ENCODE data around the gene DAPP1.

DAPP1 gene

GRCh38 chr4:99853999-99854398 lies 37.4 kb downstream of the DAPP1 start:
- no peak for DNase-seq (ENCODE audit: low spot score)
- no peak for TF ChIP-seq CTCF (IDR thresholded peaks at IDR 0.05; ENCODE audit: extremely low read depth, missing control alignments)

DNA sequence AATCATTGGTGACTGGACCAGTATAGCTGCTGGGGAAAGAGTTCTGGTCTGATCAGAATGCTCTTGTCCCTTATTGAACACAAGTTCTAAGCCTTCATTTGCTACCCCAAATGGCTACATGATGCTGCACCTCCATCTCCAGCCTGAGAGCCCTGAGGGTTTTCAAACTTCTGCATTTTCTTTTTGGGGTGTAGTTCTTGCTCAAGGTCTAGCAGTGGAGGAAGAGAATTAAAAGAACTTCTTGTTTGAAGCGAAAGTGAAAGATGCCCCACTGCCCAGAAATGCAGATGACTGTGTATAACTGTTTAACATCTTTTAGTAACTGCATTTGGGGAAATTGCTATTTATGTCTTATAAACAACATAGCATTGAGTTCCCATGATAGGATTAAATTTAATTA lies 39.1 kb downstream of the DAPP1 start:
- no peak for TF ChIP-seq CTCF (IDR thresholded peaks at IDR 0.05; ENCODE audit: extremely low read depth, missing control alignments)
- DNase-seq (ENCODE audit: low spot score), result peak; percentile 34

- no peak for TF ChIP-seq CTCF (IDR thresholded peaks at IDR 0.05; ENCODE audit: extremely low read depth, missing control alignments)
- no peak for DNase-seq (ENCODE audit: low spot score)
Observed at GRCh38 chr4:99856166-99856565, 39.5 kb downstream of the DAPP1 start.

GRCh38 chr4:99857307-99857706 lies 40.7 kb downstream of the DAPP1 start:
- no peak for TF ChIP-seq CTCF (IDR thresholded peaks at IDR 0.05; ENCODE audit: extremely low read depth, missing control alignments)
- DNase-seq (ENCODE audit: low spot score), result no peak

DNA sequence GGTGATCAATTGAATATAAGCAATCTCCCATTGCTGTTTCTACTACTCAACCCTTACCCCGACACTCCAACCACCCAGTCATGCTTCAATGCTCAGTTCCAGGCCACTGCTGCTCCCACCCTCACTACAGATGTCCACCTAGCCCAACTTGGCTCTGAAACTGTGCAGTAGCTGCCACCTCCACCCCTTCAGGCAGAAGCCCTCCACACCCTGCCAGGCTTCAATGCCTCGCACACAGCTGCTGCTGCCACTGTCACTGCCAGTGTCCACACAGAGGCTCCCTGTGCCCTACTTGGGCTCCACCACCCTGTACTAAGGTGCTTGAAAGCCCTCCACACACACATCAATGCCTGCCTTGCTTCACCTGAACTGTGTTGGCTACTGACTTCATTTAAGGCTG lies 43.0 kb downstream of the DAPP1 start:
- TF ChIP-seq CTCF (IDR thresholded peaks at IDR 0.05; ENCODE audit: extremely low read depth, missing control alignments), result no peak
- no peak for DNase-seq (ENCODE audit: low spot score)

DNA sequence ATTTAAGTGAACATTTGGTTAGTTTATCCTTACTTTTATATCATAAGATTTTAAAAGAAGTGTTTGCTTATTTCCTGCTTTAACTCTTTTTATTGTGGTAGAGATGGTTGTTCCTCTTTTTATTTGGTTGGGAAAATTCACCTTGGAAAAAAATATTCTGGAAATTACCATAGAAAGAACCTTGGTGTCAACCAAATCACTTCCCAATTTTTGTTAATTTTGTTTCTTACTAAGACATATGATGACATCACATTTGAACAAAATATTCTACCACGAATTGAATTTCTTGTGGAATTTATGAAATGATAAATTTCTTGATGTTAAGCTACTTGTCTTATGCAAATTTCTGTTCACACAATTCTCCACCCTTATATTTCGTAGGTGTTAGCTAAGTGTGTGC lies 43.9 kb downstream of the DAPP1 start:
- TF ChIP-seq CTCF (IDR thresholded peaks at IDR 0.05; ENCODE audit: extremely low read depth, missing control alignments), result no peak
- no peak for DNase-seq (ENCODE audit: low spot score)

- TF ChIP-seq CTCF (IDR thresholded peaks at IDR 0.05; ENCODE audit: extremely low read depth, missing control alignments), result no peak
- no peak for DNase-seq (ENCODE audit: low spot score)
Observed at GRCh38 chr4:99861120-99861905, 44.7 kb downstream of the DAPP1 start.
